Endothelial cell of umbilical vein (primary cell): ENCODE measurements around the gene CACNA2D1. TPM values are rescaled to one million over a fixed set of nuclear protein-coding genes. Genes with fewer than 3 reads are reported as not detected.

ENCODE experiments used
- BruUV-seq: library from RNA; stranded (reverse); fragments of 400-500 nt; replicated peaks from 2 replicates; lab custom pipeline; 2021; lab: Mats Ljungman, UMichigan
- CTCF ChIA-PET: fragments of 300-600, 350-600 bp; sonication (Branson Sonifier 250); formaldehyde crosslinking; loops from one replicate; lab custom pipeline; 2021; ENCODE audit warnings: antibody characterized with exemption, inconsistent platforms; lab: Charles Lee
- POLR2A ChIA-PET: fragments of 300-600, 350-600 bp; sonication (Branson Sonifier 250); formaldehyde crosslinking; loops from one replicate; lab custom pipeline; 2021; ENCODE audit warnings: antibody characterized with exemption, inconsistent platforms; lab: Charles Lee
- DNase-seq: peaks from one replicate; pipeline ENCODE4 v3.0.0-alpha.2; 2011; ENCODE audit warnings: low read depth, low spot score
- FAIRE-seq: peaks from 2 replicates; lab custom pipeline; 2011; peaks lifted over from hg19 to GRCh38; lab: Jason Lieb, UNC
- H2AFZ ChIP-seq: 2 replicates; pipeline ENCODE4 v1.6.0; 2012; ENCODE audit warnings: low read depth, low read length, control low read depth, inconsistent platforms
- H3K27ac ChIP-seq: 2 replicates; pipeline ENCODE4 v1.5.1; 2011; ENCODE audit warnings: low read depth, mild to moderate bottlenecking, control low read depth, low read length, moderate library complexity; ENCODE audit not compliant: insufficient read depth
- H3K27me3 ChIP-seq, 2 experiments: 2 replicates each; pipeline versions ENCODE4 v1.6.0 to v1.6.1; 2011; ENCODE audit warnings: low read length in 2 of 2, mixed read lengths in 1 of 2; ENCODE audit not compliant: control insufficient read depth in 2 of 2, insufficient read depth in 2 of 2
- H3K36me3 ChIP-seq, 2 experiments: 2 replicates in 1 of 2; 3 replicates in 1 of 2; pipeline ENCODE4 v1.5.1; 2011; ENCODE audit warnings: low read length in 2 of 2, mild to moderate bottlenecking in 1 of 2, moderate library complexity in 1 of 2; ENCODE audit not compliant: control insufficient read depth in 2 of 2, insufficient read depth in 2 of 2; ENCODE audit errors: extremely low read depth in 1 of 2
- H3K4me1 ChIP-seq: 3 replicates; pipeline ENCODE4 v1.5.1; 2011; ENCODE audit warnings: mild to moderate bottlenecking, low read length; ENCODE audit not compliant: control insufficient read depth, insufficient read depth; ENCODE audit errors: extremely low read depth
- H3K4me2 ChIP-seq: 2 replicates; pipeline ENCODE4 v1.6.1; 2011; ENCODE audit warnings: low read length, control low read depth, mixed read lengths; ENCODE audit not compliant: insufficient read depth
- H3K4me3 ChIP-seq, 3 experiments: fragments of 200-600 bp in 1 of 3; sonication (generic), shearing (Covaris generic) in 1 of 3; replicated peaks in 1 of 3; 2 replicates each; pipeline ENCODE4 v1.5.1; 2011 to 2016; ENCODE audit warnings: control low read depth in 3 of 3, low read length in 3 of 3, mild to moderate bottlenecking in 2 of 3, inconsistent platforms in 1 of 3, low read depth in 1 of 3, moderate library complexity in 1 of 3; ENCODE audit not compliant: insufficient read depth in 1 of 3
- H3K79me2 ChIP-seq: 2 replicates; pipeline ENCODE4 v1.6.0; 2012; ENCODE audit warnings: low read length, inconsistent platforms; ENCODE audit not compliant: control insufficient read depth, insufficient read depth
- H3K9ac ChIP-seq: replicated peaks from 2 replicates; pipeline ENCODE3; 2011; ENCODE audit warnings: low read length, control low read depth; ENCODE audit not compliant: insufficient read depth; ENCODE audit errors: extremely low read depth
- H3K9me1 ChIP-seq: replicated peaks from 3 replicates; pipeline ENCODE4 v1.6.0; 2011; ENCODE audit warnings: mild to moderate bottlenecking, low read length; ENCODE audit not compliant: control insufficient read depth, insufficient read depth; ENCODE audit errors: extremely low read depth
- H3K9me3 ChIP-seq: replicated peaks from 2 replicates; pipeline ENCODE4 v1.5.1; 2012; ENCODE audit warnings: low read length, inconsistent platforms; ENCODE audit not compliant: control insufficient read depth, insufficient read depth
- H4K20me1 ChIP-seq: replicated peaks from 2 replicates; pipeline ENCODE3; 2011; ENCODE audit warnings: mild to moderate bottlenecking, low read length; ENCODE audit not compliant: control insufficient read depth, insufficient read depth; ENCODE audit errors: extremely low read depth
- EZH2 ChIP-seq: IDR thresholded peaks from 2 replicates; pipeline ENCODE4 v1.6.1; 2012; ENCODE audit warnings: borderline replicate concordance, low read depth, mild to moderate bottlenecking, moderate library complexity, low read length, inconsistent platforms; ENCODE audit not compliant: severe bottlenecking
- FOS ChIP-seq: IDR thresholded peaks from 2 replicates; pipeline ENCODE4 v1.6.1; 2011; ENCODE audit warnings: mild to moderate bottlenecking, low read length, moderate library complexity, borderline replicate concordance; ENCODE audit not compliant: insufficient read depth
- GATA2 ChIP-seq: IDR thresholded peaks from 2 replicates; pipeline ENCODE4 v1.7.0; 2011; ENCODE audit warnings: low read depth, mild to moderate bottlenecking, moderate library complexity, mixed read lengths, low read length; ENCODE audit not compliant: insufficient read length, insufficient read depth
- JUN ChIP-seq: IDR thresholded peaks from 2 replicates; pipeline ENCODE4 v1.6.1; 2011; ENCODE audit warnings: borderline replicate concordance, low read depth; ENCODE audit not compliant: insufficient read length, insufficient read depth
- MYC ChIP-seq: IDR thresholded peaks from one replicate; pipeline ENCODE4 v1.6.1; 2011; ENCODE audit warnings: mild to moderate bottlenecking, low read depth, low read length
- POLR2A ChIP-seq: IDR thresholded peaks from 2 replicates; pipeline ENCODE4 v1.6.1; 2012; ENCODE audit warnings: low read depth, mild to moderate bottlenecking, control low read depth, low read length
- POLR2AphosphoS5 ChIP-seq: IDR thresholded peaks from 2 replicates; pipeline ENCODE4 v1.6.1; 2012; ENCODE audit warnings: low read depth, mild to moderate bottlenecking, control low read depth, low read length, moderate library complexity; ENCODE audit not compliant: insufficient read depth
- dilution Hi-C: fragments of 300-500 bp; cut with MboI; formaldehyde crosslinking; loops from one replicate; pipeline ENCODE4 v1.15.0; 2019; ENCODE audit warnings: low sequenced_read_pairs; ENCODE audit not compliant: extremely low pct_ligation_motif_present
- intact Hi-C: fragments of 100-400 bp; cut with micrococcal nuclease; formaldehyde crosslinking; loops from one replicate; pipeline ENCODE4 v1.10.0; 2022
- polyA plus RNA-seq, 4 experiments: library from polyadenylated mRNA; depleted of rRNA in 3 of 4; stranded (reverse) in 3 of 4; unstranded in 1 of 4; fragments of >200 nt; gene quantifications; 2 replicates each; pipeline versions ENCODE4 v1.2.1 to v1.2.3, GENCODE V29; 2011 to 2012; ENCODE audit warnings: missing spikeins in 1 of 4
- total RNA-seq: library from RNA; stranded (reverse); gene quantifications from 2 replicates; pipeline ENCODE4 v1.2.3, GENCODE V29; 2021
- TF ChIP-seq, protein P1 (sequence below), 2 donors: IDR thresholded peaks; 1 replicate in 1 of 2; 2 replicates in 1 of 2; pipeline ENCODE4 v1.5.1; 2011; ENCODE audit warnings: low read length in 2 of 2, mild to moderate bottlenecking in 2 of 2, moderate library complexity in 2 of 2, control low read depth in 1 of 2, inconsistent platforms in 1 of 2, low read depth in 1 of 2; ENCODE audit not compliant: insufficient read depth in 1 of 2; ENCODE audit errors: extremely low read depth in 1 of 2
- TF ChIP-seq, protein P2 (sequence below): IDR thresholded peaks from 2 replicates; pipeline ENCODE4 v1.6.1; 2011; ENCODE audit not compliant: insufficient read depth, insufficient read length

CACNA2D1 gene
- total and polyA plus RNA-seq, 2 donors (not counting 3 experiments of a cell fraction or from before 2014, with no cell fraction given): 4.1 to 38.6 TPM

DNA sequence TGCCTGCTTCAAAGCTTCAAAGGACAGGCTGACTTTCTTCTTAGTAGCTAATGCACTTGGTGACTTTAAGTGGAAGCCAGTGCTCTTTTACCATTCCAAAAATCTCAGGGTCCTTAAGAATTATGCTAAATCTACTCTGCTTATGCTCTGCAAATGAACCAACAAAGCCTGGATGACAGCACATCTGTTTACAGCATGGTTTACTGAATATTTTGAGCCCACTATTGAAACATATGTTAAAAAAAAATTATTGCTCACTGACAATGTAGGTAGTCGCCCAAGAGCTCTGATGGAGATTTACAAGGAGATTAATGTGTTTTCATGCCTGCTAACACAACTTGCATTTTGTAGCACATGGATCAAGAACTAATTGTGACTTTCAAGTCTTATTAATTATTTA, 415.5 kb downstream of the CACNA2D1 start:
- peaks cover 6% of the 10 kb centered on the region for H3K4me1 ChIP-seq
- DNase-seq (no peak), FAIRE-seq (no peak)
- H3K9me3 ChIP-seq: no peaks in the 10 kb centered on the region
- TF ChIP-seq JUN: no peak
- no peak for TF ChIP-seq POLR2A
- TF ChIP-seq, protein P1, sequence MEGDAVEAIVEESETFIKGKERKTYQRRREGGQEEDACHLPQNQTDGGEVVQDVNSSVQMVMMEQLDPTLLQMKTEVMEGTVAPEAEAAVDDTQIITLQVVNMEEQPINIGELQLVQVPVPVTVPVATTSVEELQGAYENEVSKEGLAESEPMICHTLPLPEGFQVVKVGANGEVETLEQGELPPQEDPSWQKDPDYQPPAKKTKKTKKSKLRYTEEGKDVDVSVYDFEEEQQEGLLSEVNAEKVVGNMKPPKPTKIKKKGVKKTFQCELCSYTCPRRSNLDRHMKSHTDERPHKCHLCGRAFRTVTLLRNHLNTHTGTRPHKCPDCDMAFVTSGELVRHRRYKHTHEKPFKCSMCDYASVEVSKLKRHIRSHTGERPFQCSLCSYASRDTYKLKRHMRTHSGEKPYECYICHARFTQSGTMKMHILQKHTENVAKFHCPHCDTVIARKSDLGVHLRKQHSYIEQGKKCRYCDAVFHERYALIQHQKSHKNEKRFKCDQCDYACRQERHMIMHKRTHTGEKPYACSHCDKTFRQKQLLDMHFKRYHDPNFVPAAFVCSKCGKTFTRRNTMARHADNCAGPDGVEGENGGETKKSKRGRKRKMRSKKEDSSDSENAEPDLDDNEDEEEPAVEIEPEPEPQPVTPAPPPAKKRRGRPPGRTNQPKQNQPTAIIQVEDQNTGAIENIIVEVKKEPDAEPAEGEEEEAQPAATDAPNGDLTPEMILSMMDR (IDR thresholded peaks at IDR 0.05; ENCODE audit: extremely low read depth in 1 of 2, insufficient read depth in 1 of 2, low read depth in 1 of 2, low read length in 2 of 2): no peak
- no peak for TF ChIP-seq MYC
- TF ChIP-seq EZH2: no peak
- TF ChIP-seq POLR2AphosphoS5: no peak
- TF ChIP-seq FOS: no peak
- no peak for TF ChIP-seq GATA2
- TF ChIP-seq, protein P2, sequence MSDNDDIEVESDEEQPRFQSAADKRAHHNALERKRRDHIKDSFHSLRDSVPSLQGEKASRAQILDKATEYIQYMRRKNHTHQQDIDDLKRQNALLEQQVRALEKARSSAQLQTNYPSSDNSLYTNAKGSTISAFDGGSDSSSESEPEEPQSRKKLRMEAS: no peak
- no peak overlapping the region for H3K9ac ChIP-seq
- ChIA-PET CTCF (interaction anchor here (0.7 to 1.6 kb wide), 3 partner anchors 13 to 550 kb away, joined by 3 to 5 read pairs (median 3); no protein-coding TSS in a partner anchor), POLR2A (no interaction called here)
- intact Hi-C loops: no loop called here
- no peak overlapping the region for H2AFZ ChIP-seq
- H3K79me2 ChIP-seq: no peaks in the 10 kb centered on the region
- H3K27ac ChIP-seq: no peak overlapping the region
- H3K4me3 ChIP-seq: no peak overlapping the region
- H3K27me3 ChIP-seq: no peaks in the 10 kb centered on the region
- H4K20me1 ChIP-seq: no peaks in the 10 kb centered on the region
- dilution Hi-C loops: no loop called here
- H3K9me1 ChIP-seq: no peaks in the 10 kb centered on the region
- H3K36me3 ChIP-seq: no peaks in the 10 kb centered on the region
- no TSS peak for BruUV-seq
- no peak overlapping the region for H3K4me2 ChIP-seq
